H9 (cell line): ENCODE measurements around the gene TUFT1. TPM values are rescaled to one million over a fixed set of nuclear protein-coding genes. Genes with fewer than 3 reads are reported as not detected.

ENCODE experiments used
- DNase-seq: peaks from one replicate; pipeline ENCODE4 v3.0.0-alpha.2; 2017
- H2AFZ ChIP-seq: one replicate; pipeline ENCODE4 v1.6.1; 2013; ENCODE audit warnings: mild to moderate bottlenecking, low read length, control low read depth, moderate library complexity
- H2AK5ac ChIP-seq: 2 replicates; pipeline ENCODE4 v1.6.1; 2013; ENCODE audit warnings: low read length, control low read depth, mixed read lengths; ENCODE audit not compliant: insufficient read length
- H2BK120ac ChIP-seq: one replicate; pipeline ENCODE4 v1.6.1; 2013; ENCODE audit warnings: low read depth, mild to moderate bottlenecking, low read length, control low read depth, inconsistent platforms; ENCODE audit not compliant: poor library complexity, severe bottlenecking
- H2BK12ac ChIP-seq: 2 replicates; pipeline ENCODE4 v1.6.1; 2013; ENCODE audit warnings: low read length, control low read depth, mixed read lengths, low read depth; ENCODE audit not compliant: insufficient read length
- H2BK15ac ChIP-seq: 2 replicates; pipeline ENCODE4 v1.6.1; 2013; ENCODE audit warnings: low read depth, low read length, control low read depth
- H2BK20ac ChIP-seq: one replicate; pipeline ENCODE4 v1.6.1; 2013; ENCODE audit warnings: low read depth, mild to moderate bottlenecking, low read length, control low read depth, inconsistent platforms; ENCODE audit not compliant: poor library complexity, severe bottlenecking
- H2BK5ac ChIP-seq: 2 replicates; pipeline ENCODE4 v1.6.1; 2013; ENCODE audit warnings: low read length, control low read depth, mixed read lengths; ENCODE audit not compliant: insufficient read length
- H3K14ac ChIP-seq: 2 replicates; pipeline ENCODE4 v1.6.1; 2013; ENCODE audit warnings: low read length, control low read depth; ENCODE audit not compliant: insufficient read depth
- H3K18ac ChIP-seq: 2 replicates; pipeline ENCODE4 v1.6.1; 2013; ENCODE audit warnings: low read depth, mild to moderate bottlenecking, mixed read lengths, low read length, control low read depth; ENCODE audit not compliant: insufficient read length
- H3K23ac ChIP-seq: 2 replicates; pipeline ENCODE4 v1.6.1; 2013; ENCODE audit warnings: low read length, control low read depth, mixed read lengths, low read depth; ENCODE audit not compliant: insufficient read length
- H3K23me2 ChIP-seq: 2 replicates; pipeline ENCODE4 v1.6.1; 2013; ENCODE audit warnings: low read depth, mild to moderate bottlenecking, mixed read lengths, low read length, control low read depth; ENCODE audit not compliant: insufficient read length, poor library complexity, severe bottlenecking
- H3K27ac ChIP-seq: 2 replicates; pipeline ENCODE4 v1.5.1; 2013; ENCODE audit warnings: low read length, control low read depth, mixed read lengths, low read depth; ENCODE audit not compliant: insufficient read length
- H3K27me3 ChIP-seq: 2 replicates; pipeline ENCODE4 v1.6.1; 2013; ENCODE audit warnings: low read length, control low read depth, inconsistent platforms; ENCODE audit not compliant: insufficient read depth
- H3K4ac ChIP-seq: 2 replicates; pipeline ENCODE4 v1.6.1; 2013; ENCODE audit warnings: low read depth, mild to moderate bottlenecking, control low read depth, inconsistent platforms, low read length, moderate library complexity
- H3K4me1 ChIP-seq: 2 replicates; pipeline ENCODE4 v1.6.1; 2013; ENCODE audit warnings: low read length, control low read depth, inconsistent platforms; ENCODE audit not compliant: insufficient read depth
- H3K4me2 ChIP-seq: 2 replicates; pipeline ENCODE4 v1.6.1; 2013; ENCODE audit warnings: low read length, control low read depth, mixed read lengths; ENCODE audit not compliant: insufficient read length, insufficient read depth
- H3K56ac ChIP-seq: 2 replicates; pipeline ENCODE4 v1.6.1; 2013; ENCODE audit warnings: low read depth, mild to moderate bottlenecking, mixed read lengths, low read length, control low read depth; ENCODE audit not compliant: insufficient read length
- H3K79me1 ChIP-seq: 2 replicates; pipeline ENCODE4 v1.6.1; 2013; ENCODE audit warnings: low read depth, mild to moderate bottlenecking, moderate library complexity, low read length, control low read depth, inconsistent platforms; ENCODE audit not compliant: insufficient read depth, poor library complexity, severe bottlenecking
- H3K79me2 ChIP-seq: 2 replicates; pipeline ENCODE4 v1.6.1; 2013; ENCODE audit warnings: low read length, control low read depth, inconsistent platforms; ENCODE audit not compliant: insufficient read depth
- H3K9ac ChIP-seq: 2 replicates; pipeline ENCODE4 v1.6.1; 2013; ENCODE audit warnings: low read length, control low read depth, mixed read lengths; ENCODE audit not compliant: insufficient read length; ENCODE audit errors: extremely low read depth
- H3K9me3 ChIP-seq: one replicate; pipeline ENCODE4 v1.6.1; 2013; ENCODE audit warnings: low read depth, low read length, inconsistent platforms; ENCODE audit not compliant: control insufficient read depth
- H3T11ph ChIP-seq: one replicate; pipeline ENCODE4 v1.6.1; 2013; ENCODE audit warnings: mild to moderate bottlenecking, low read length, control low read depth, inconsistent platforms
- H4K20me1 ChIP-seq: one replicate; pipeline ENCODE4 v1.6.1; 2013; ENCODE audit not compliant: control insufficient read depth, insufficient read length, insufficient read depth
- H4K5ac ChIP-seq: 2 replicates; pipeline ENCODE4 v1.6.1; 2013; ENCODE audit warnings: low read depth, mild to moderate bottlenecking, mixed read lengths, low read length, control low read depth; ENCODE audit not compliant: insufficient read length
- H4K8ac ChIP-seq: replicated peaks from 2 replicates; pipeline ENCODE4 v1.6.1; 2013; ENCODE audit warnings: low read length, control low read depth, mixed read lengths, low read depth; ENCODE audit not compliant: insufficient read length
- H4K91ac ChIP-seq: 2 replicates; pipeline ENCODE4 v1.6.1; 2013; ENCODE audit warnings: low read depth, mild to moderate bottlenecking, moderate library complexity, mixed read lengths, low read length, control low read depth; ENCODE audit not compliant: insufficient read length
- H3K27ac Mint-ChIP-seq, 3 experiments: 2 replicates in 2 of 3; 3 replicates in 1 of 3; pipeline ENCODE4 v1.8.0; 2020 to 2021; ENCODE audit warnings: mixed read lengths in 3 of 3, mild to moderate bottlenecking in 1 of 3, moderate library complexity in 1 of 3
- H3K27me3 Mint-ChIP-seq: 2 replicates; pipeline ENCODE4 v1.8.0; 2021; ENCODE audit warnings: low read depth, mild to moderate bottlenecking, moderate library complexity, mixed read lengths
- H3K36me3 Mint-ChIP-seq, 3 experiments: 2 replicates in 2 of 3; 3 replicates in 1 of 3; pipeline ENCODE4 v1.8.0; 2020 to 2021; ENCODE audit warnings: low read depth in 3 of 3, mixed read lengths in 3 of 3; ENCODE audit not compliant: insufficient read depth in 1 of 3
- H3K4me1 Mint-ChIP-seq, 2 experiments: 2 replicates each; pipeline ENCODE4 v1.8.0; 2020; ENCODE audit warnings: mixed read lengths in 2 of 2
- H3K4me3 Mint-ChIP-seq, 2 experiments: 2 replicates in 1 of 2; 3 replicates in 1 of 2; pipeline ENCODE4 v1.8.0; 2020 to 2021; ENCODE audit warnings: mild to moderate bottlenecking in 2 of 2, mixed read lengths in 2 of 2, moderate library complexity in 1 of 2
- H3K9me3 Mint-ChIP-seq, 2 experiments: 2 replicates in 1 of 2; 3 replicates in 1 of 2; pipeline ENCODE4 v1.8.0; 2020; ENCODE audit warnings: mild to moderate bottlenecking in 2 of 2, mixed read lengths in 2 of 2, moderate library complexity in 1 of 2
- WGBS: extraction: QIAGEN DNeasy Blood & Tissue Kit; methylation state at CpG from one replicate; pipeline ENCODE4 v1.1.7; 2013; ENCODE audit warnings: missing lambda C conversion rate, low lambda C conversion rate, mixed read lengths; ENCODE audit not compliant: insufficient read length; ENCODE audit errors: extremely low coverage; 5-methylcytosine and 5-hydroxymethylcytosine counted together
- total RNA-seq: library from RNA; stranded (reverse); gene quantifications from 2 replicates; pipeline ENCODE4 v1.2.1, GENCODE V29; 2021
- TF ChIP-seq, protein P1 (sequence below): fragments of 200-600 bp; sonication (generic); conservative IDR thresholded peaks from 3 replicates; pipeline ENCODE4 v1.8.0; 2021; ENCODE audit warnings: antibody characterized with exemption, mild to moderate bottlenecking

The TUFT1 gene
- total RNA-seq, 1 experiment from 2014 or later, result 6.2 TPM

DNA sequence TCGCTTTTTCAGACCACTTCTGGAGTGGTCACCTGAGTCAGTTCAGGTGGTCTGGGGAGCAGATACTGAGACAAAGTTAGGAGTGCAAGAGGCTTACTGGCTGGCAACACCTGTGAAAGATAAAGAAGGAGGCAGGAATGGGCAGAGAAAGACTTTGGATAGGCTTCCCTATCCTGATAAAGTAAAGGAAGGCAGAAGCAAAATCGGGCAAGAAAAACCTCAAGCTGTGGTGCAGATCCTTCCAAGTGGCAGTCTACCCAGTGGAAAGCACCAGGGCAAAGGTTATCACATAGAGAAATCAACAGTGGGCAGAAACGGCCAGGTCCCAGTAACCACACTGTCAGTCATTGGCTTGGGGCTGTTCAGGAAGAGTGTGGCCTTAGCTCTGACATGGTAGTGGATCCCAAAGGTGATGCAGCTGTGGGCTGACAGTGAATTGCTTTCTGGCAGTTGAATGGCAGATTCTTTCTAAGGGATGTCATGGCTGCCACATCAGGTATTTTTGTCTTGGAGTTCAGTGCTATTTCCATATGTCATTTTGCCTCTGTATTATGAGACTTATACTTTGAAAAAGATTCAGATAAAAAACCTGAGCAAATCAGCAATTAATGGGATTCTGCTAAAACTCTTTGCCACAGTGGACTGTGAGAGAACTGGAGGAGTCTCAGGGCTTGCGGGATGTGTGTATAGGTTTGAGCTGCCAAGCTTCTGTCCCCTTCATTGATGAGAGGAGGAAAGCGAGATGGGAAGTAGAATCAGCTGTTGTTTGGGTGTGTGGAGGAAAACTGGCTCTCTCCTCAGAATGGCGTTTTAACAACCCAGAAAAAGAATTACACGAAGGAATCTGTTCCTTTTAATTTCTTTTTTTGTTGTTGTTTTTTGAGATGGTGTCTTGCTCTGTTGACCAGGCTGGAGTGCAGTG lies 37.0 kb upstream of the TUFT1 start:
- no peaks in the 10 kb centered on the region for H3K9me3 Mint-ChIP-seq
- no peak overlapping the region for H3K4me2 ChIP-seq
- H3T11ph ChIP-seq, result no peak overlapping the region
- no peak overlapping the region for H2BK20ac ChIP-seq
- no peaks in the 10 kb centered on the region for H3K79me2 ChIP-seq
- H3K4me3 Mint-ChIP-seq, result no peak overlapping the region
- no peaks in the 10 kb centered on the region for H4K20me1 ChIP-seq
- H3K18ac ChIP-seq, result no peak overlapping the region
- WGBS, result no CpG with 5 or more reads among the region's 7 CpGs
- DNase-seq, result no peak
- H2BK5ac ChIP-seq, result no peak overlapping the region
- no peaks in the 10 kb centered on the region for H3K27me3 ChIP-seq
- H3K27ac ChIP-seq, result no peak overlapping the region
- H3K27ac Mint-ChIP-seq, result no peak overlapping the region
- H3K56ac ChIP-seq, result no peak overlapping the region
- no peak overlapping the region for H3K14ac ChIP-seq
- H3K79me1 ChIP-seq, result no peaks in the 10 kb centered on the region
- no peak overlapping the region for H3K9ac ChIP-seq
- no peak overlapping the region for H4K91ac ChIP-seq
- no peak overlapping the region for H4K8ac ChIP-seq
- no peaks in the 10 kb centered on the region for H3K23me2 ChIP-seq
- H3K27me3 Mint-ChIP-seq, result peaks cover 3% of the 10 kb centered on the region
- no peak overlapping the region for H3K23ac ChIP-seq
- H3K4ac ChIP-seq, result no peak overlapping the region
- no peak overlapping the region for H2BK120ac ChIP-seq
- H3K4me1 Mint-ChIP-seq, result peaks cover 0 to 5% of the 10 kb centered on the region in 2 experiments; a peak in 1 of 4 replicates
- TF ChIP-seq, protein P1, sequence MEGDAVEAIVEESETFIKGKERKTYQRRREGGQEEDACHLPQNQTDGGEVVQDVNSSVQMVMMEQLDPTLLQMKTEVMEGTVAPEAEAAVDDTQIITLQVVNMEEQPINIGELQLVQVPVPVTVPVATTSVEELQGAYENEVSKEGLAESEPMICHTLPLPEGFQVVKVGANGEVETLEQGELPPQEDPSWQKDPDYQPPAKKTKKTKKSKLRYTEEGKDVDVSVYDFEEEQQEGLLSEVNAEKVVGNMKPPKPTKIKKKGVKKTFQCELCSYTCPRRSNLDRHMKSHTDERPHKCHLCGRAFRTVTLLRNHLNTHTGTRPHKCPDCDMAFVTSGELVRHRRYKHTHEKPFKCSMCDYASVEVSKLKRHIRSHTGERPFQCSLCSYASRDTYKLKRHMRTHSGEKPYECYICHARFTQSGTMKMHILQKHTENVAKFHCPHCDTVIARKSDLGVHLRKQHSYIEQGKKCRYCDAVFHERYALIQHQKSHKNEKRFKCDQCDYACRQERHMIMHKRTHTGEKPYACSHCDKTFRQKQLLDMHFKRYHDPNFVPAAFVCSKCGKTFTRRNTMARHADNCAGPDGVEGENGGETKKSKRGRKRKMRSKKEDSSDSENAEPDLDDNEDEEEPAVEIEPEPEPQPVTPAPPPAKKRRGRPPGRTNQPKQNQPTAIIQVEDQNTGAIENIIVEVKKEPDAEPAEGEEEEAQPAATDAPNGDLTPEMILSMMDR, result no peak
- no peak overlapping the region for H4K5ac ChIP-seq
- no peak overlapping the region for H2BK15ac ChIP-seq
- no peak overlapping the region for H2BK12ac ChIP-seq
- H2AFZ ChIP-seq, result no peak overlapping the region
- H3K9me3 ChIP-seq, result no peaks in the 10 kb centered on the region
- no peak overlapping the region for H2AK5ac ChIP-seq
- H3K36me3 Mint-ChIP-seq, result no peaks in the 10 kb centered on the region
- H3K4me1 ChIP-seq, result no peaks in the 10 kb centered on the region
